GM18867 (cell line): ENCODE data around the gene SLC22A15.
"Not testable (repeated sequence)": the region's sequence is repeated elsewhere in the genome, so short reads cannot be mapped to it uniquely, and the experiment has no call there.

Source experiments
- ATAC-seq: cut with Tn5 transposase; IDR thresholded peaks from one replicate; pipeline ENCODE4 v1.9.1; 2021; ENCODE audit warnings: mild to moderate bottlenecking, moderate library complexity; ENCODE audit not compliant: unreplicated experiment

Gene SLC22A15

GRCh38 chr1:116031302-116031835, 55.1 kb downstream of the SLC22A15 start:
- ATAC-seq = no peak

GRCh38 chr1:116033322-116033721, 57.0 kb downstream of the SLC22A15 start:
- no peak for ATAC-seq

DNA sequence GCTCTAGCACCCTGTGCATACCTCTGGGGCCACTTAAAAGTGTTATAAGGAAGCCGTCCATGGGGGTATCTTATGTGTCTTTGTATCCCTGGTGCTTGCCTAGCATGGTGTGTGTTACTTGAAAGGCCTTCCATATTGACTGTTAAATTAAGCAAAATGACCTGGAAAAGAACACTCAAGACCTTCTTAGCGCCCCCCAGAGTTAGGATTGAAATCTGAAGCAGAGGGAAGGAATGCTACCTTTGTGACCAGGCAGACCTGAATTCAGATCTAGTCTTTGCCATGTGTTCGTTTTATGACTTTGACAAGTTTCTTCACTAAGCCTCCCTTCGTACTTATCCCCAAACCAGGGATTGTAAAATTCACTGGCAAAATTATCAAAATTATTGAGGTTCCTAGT, 59.9 kb downstream of the SLC22A15 start:
- no peak for ATAC-seq

- ATAC-seq = no peak
Measured at GRCh38 chr1:116038679-116039078, 62.4 kb downstream of the SLC22A15 start.

GRCh38 chr1:116044071-116044470, 67.8 kb downstream of the SLC22A15 start:
- ATAC-seq = no peak

DNA sequence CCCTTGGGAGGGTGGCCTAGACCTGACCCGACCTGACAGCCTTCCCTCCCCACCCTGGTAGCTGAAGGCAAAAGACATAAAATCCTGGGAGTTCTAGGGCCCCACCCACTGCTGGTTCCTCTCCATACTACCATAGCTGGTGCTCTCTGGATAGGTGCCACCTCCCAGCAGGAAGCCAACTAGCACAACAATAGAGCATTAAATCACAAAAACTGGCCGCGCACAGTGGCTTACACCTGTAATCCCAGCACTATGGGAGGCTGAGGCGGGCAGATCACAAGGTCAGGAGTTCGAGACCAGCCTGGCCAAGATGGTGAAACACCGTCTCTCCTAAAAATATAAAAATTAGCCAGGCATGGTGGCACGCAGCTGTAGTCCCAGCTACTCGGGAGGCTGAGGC, 70.6 kb downstream of the SLC22A15 start:
- not testable (repeated sequence) for ATAC-seq

DNA sequence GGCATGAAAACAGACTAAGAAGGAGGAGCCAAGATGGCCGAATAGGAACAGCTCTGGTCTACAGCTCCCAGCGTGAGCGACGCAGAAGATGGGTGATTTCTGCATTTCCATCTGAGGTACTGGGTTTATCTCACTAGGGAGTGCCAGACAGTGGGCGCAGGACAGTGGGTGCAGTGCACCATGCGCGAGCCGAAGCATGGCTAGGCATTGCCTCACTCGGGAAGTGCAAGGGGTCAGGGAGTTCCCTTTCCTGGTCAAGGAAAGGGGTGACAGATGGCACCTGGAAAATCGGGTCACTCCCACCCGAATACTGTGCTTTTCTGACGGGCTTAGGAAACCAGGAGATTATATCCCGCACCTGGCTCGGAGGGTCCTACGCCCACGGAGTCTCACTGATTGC, 75.6 kb downstream of the SLC22A15 start:
- not testable (repeated sequence) for ATAC-seq

GRCh38 chr1:116062201-116062600, 85.9 kb downstream of the SLC22A15 start:
- no peak for ATAC-seq

GRCh38 chr1:116064616-116065015, 88.3 kb downstream of the SLC22A15 start:
- ATAC-seq = no peak

DNA sequence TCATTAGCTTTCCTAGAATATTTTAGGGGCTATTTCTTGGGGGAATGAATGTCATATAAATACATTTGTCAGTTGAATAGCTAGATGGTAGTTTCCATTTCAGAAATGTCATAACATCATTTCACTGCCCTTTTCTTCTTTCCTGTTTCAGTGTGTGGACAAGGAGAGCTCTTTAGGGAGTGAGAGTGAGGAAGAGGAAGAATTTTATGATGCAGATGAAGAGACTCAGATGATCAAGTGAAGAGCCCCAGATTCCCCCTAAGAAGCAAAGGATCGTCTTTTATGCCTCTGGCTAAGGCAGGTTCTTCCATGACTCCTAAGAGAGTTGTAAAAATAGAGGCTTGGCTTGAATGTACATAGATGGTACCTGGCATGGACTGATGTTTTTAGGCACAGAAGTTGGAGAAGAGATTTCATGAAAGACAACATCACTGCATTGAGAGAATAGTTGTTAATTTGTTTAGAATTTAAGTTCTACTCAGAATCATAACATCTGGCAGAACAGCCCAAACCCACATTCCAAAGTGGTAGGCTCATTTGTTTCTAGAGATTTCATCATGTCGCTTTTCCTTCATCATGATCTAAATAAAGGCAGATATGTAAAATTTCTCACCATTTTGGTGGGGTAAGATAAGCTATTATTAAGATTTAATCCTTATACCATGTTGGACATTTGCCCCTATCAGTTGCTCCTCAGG, 90.7 kb downstream of the SLC22A15 start:
- no peak for ATAC-seq

DNA sequence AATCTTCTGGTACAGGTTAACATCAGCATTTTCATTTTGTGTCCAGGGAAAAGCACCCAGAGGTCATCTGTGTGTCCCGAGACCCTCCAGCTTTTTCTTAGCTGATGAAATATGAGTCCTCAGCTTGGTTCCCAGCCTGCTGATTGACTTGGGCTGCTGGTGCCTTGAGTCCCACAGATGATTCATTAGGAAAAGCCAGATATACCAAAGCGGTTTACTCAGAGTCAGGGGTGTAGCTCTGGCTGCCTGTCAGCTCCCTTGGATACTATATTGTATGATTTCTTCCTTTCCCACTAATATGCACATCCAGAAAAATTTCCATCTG, 91.2 kb downstream of the SLC22A15 start:
- no peak for ATAC-seq

DNA sequence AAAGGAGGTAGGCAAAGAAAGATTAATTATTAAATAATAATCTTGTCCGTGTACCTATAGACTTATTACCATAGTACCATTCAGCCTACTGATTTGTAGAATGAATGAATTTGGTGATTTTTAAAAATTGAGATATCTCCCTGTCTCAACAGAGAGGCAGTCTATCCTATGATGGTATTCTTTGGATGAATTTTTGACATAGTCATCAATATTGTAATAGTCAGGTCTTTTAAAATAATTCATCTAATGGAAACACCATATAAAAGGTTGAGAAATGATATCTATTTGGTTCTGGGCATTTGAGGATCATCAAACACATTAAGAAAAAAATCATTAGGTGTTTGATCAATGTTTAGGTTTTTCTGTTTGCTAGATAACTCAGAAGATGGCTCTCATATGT, 99.3 kb downstream of the SLC22A15 start:
- ATAC-seq = no peak

- ATAC-seq = no peak
Measured at GRCh38 chr1:116075990-116076389, 99.7 kb downstream of the SLC22A15 start.

DNA sequence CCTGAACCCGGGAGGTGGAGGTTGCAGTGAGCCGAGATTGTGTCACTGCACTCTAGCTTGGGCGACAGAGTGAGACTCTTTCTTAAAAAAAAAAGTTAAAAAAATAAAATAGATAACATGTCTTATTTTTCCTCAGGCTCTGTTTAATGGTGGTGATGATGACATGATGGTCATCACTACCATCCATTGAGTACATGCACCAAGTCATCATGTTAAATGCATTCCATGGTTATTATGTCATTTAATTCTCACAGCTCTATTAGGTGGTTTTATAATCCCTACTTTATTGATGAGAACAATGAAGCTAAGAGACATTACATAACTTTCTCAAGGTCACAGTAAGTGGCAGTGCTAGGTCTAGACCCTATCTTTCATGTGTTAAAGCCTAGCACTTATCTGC, 100.5 kb downstream of the SLC22A15 start:
- no peak for ATAC-seq

- no peak for ATAC-seq
Measured at GRCh38 chr1:116078699-116079223, 102.4 kb downstream of the SLC22A15 start.

DNA sequence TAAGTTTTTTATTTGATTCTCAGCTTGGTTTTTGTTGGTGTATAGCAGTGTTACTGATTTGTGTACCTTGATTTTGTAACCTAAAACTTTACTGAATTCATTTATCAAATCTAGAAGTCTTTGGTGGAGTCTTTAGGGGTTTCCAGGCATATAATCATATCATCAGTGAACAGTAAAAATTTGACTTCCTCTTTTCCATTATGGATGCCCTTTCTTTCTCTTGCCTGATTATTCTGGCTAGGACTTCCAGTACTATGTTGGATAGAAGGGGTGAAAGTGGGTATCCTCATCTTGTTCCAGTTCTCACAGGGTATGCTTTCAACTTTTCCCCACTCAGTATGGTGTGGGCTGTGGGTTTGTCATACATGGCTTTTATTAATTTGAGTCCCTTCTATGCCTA, 111.3 kb downstream of the SLC22A15 start:
- ATAC-seq = no peak

DNA sequence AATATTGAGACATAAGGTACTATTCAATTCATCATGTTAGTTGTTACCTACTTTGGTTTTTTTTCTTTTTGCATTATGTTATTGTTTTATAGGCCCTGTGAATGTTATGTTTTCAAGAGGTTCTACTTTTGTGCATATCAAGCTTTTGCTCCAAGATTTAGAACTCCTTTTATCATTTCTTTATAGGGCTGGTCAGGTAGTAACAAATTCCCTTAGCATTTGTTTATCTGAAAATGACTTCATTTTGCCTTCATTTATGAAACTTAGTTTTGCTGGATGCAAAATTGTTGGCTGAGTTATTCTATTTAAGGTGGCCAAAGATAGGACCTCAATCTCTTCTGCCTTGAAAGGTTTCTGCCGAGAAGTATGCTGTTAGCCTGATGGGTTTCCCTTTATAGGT, 113.6 kb downstream of the SLC22A15 start:
- no peak for ATAC-seq

GRCh38 chr1:116091083-116091482, 114.8 kb downstream of the SLC22A15 start:
- ATAC-seq = no peak

- no peak for ATAC-seq
Measured at GRCh38 chr1:116092752-116093489, 116.6 kb downstream of the SLC22A15 start.

- no peak for ATAC-seq
Measured at GRCh38 chr1:116095027-116095426, 118.7 kb downstream of the SLC22A15 start.

DNA sequence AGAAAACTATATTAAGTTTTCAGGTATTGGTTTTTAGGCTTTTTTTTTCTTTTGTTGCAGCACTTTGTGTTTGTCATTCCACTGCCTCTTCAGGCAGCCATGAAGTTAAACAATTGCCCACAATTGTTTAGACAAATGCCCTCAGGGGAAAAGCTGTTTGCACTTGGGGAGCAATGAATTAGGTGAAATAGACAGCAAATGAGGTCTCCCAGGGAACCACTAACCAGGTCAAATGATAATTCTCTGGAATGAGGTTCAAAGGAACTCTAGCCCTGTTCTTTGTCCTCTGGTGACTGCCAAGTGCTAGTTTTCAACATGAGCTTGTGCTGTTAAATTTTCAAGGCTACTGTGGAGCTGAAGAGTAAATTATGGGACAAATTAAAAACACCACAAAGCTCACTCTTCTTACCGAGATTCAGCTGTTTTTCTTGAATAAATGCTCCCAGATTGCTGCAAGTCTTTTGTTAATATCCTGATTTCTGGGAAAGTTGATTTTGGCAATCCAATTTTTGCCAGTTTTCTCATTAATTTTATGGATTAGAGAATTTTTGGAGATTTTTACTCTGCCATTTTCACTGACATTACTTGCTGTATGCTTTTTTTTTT, 119.8 kb downstream of the SLC22A15 start:
- no peak for ATAC-seq

- no peak for ATAC-seq
Measured at GRCh38 chr1:116097626-116098025, 121.3 kb downstream of the SLC22A15 start.
